ENCODE results near the gene SBF2.
"Not testable (repeated sequence)": the region's sequence is repeated elsewhere in the genome, so short reads cannot be mapped to it uniquely, and the experiment has no call there.

The SBF2 gene

GRCh38 chr11:9987303-9987702 lies 306.7 kb downstream of the SBF2 start:
- not testable (repeated sequence) for DNase-seq

- no peak for DNase-seq
Observed at GRCh38 chr11:9982796-9983579, 311.0 kb downstream of the SBF2 start.

- DNase-seq = no peak
Observed at GRCh38 chr11:9982127-9982795, 311.8 kb downstream of the SBF2 start.

- DNase-seq = no peak
Observed at GRCh38 chr11:9980931-9981330, 313.1 kb downstream of the SBF2 start.

GRCh38 chr11:9977554-9977953 lies 316.5 kb downstream of the SBF2 start:
- DNase-seq = no peak

- no peak for DNase-seq
Observed at GRCh38 chr11:9974375-9974774, 319.6 kb downstream of the SBF2 start.

- no peak for DNase-seq
Observed at GRCh38 chr11:9973921-9974320, 320.1 kb downstream of the SBF2 start.

GRCh38 chr11:9972989-9973388 lies 321.0 kb downstream of the SBF2 start:
- peak; percentile 24 for DNase-seq

- DNase-seq = no peak
Observed at GRCh38 chr11:9971894-9972293, 322.1 kb downstream of the SBF2 start.

GRCh38 chr11:9969068-9969467 lies 325.0 kb downstream of the SBF2 start:
- DNase-seq = no peak

GRCh38 chr11:9962722-9963121 lies 331.3 kb downstream of the SBF2 start:
- no peak for DNase-seq

- no peak for DNase-seq
Observed at GRCh38 chr11:9957072-9957471, 336.9 kb downstream of the SBF2 start.

- no peak for DNase-seq
Observed at GRCh38 chr11:9956483-9956882, 337.5 kb downstream of the SBF2 start.

- DNase-seq = no peak
Observed at GRCh38 chr11:9955391-9955790, 338.6 kb downstream of the SBF2 start.

- DNase-seq = no peak
Observed at GRCh38 chr11:9953994-9954626, 339.9 kb downstream of the SBF2 start.

GRCh38 chr11:9952511-9953196 lies 341.4 kb downstream of the SBF2 start:
- no peak for DNase-seq

GRCh38 chr11:9951807-9952206 lies 342.2 kb downstream of the SBF2 start:
- DNase-seq = no peak

GRCh38 chr11:9950462-9950861 lies 343.6 kb downstream of the SBF2 start:
- no peak for DNase-seq

- DNase-seq = no peak
Observed at GRCh38 chr11:9947231-9947864, 346.7 kb downstream of the SBF2 start.

- not testable (repeated sequence) for DNase-seq
Observed at GRCh38 chr11:9945680-9946079, 348.3 kb downstream of the SBF2 start.

GRCh38 chr11:9943386-9944110 lies 350.5 kb downstream of the SBF2 start:
- no peak for DNase-seq

- DNase-seq = no peak
Observed at GRCh38 chr11:9941991-9942390, 352.0 kb downstream of the SBF2 start.

Measured in NCI-H748 treated with DMSO at 0.1 percent for 48 hours (cell line).